Measurements from ENCODE around the gene PLCD1. TPM values are rescaled to one million over a fixed set of nuclear protein-coding genes. Genes with fewer than 3 reads are reported as not detected.
A peak's percentile ranks its signal among the peaks of the same experiment; 100 is the strongest.

Gene PLCD1
- total and polyA plus RNA-seq, 2 of the 13 experiments (the other 11 are each of a cell fraction or from before 2014, with no cell fraction given) = 10.1 to 12.4 TPM

GRCh38 chr3:37995652-37996641 lies 33.5 kb downstream of the PLCD1 start (continued):
- no peak for TF ChIP-seq ZNF512 (CRISPR knock-in tag; IDR thresholded peaks at IDR 0.05)
- TF ChIP-seq ELF1 (CRISPR knock-in tag; IDR thresholded peaks at IDR 0.05) = no peak
- TF ChIP-seq POGZ (CRISPR knock-in tag; IDR thresholded peaks at IDR 0.05) = no peak
- peak; percentile 35; the same call in 1 of the 2 replicates for TF ChIP-seq GATAD2A (CRISPR knock-in tag; IDR thresholded peaks at IDR 0.05)
- peak; percentile 41; the same call in 1 of the 2 replicates for TF ChIP-seq SAP130 (CRISPR knock-in tag; IDR thresholded peaks at IDR 0.05; ENCODE audit: low read depth)
- TF ChIP-seq ETV5 (CRISPR knock-in tag; IDR thresholded peaks at IDR 0.05; ENCODE audit: borderline replicate concordance) = peak; percentile 30; the same call in 1 of the 2 replicates
- no peak for TF ChIP-seq ZNF432 (CRISPR knock-in tag; IDR thresholded peaks at IDR 0.05; ENCODE audit: borderline replicate concordance)
- TF ChIP-seq ZNF780A (CRISPR knock-in tag; IDR thresholded peaks at IDR 0.05) = no peak
- TF ChIP-seq REPIN1 (CRISPR knock-in tag; IDR thresholded peaks at IDR 0.05; ENCODE audit: borderline replicate concordance, low read depth) = no peak
- no peak for TF ChIP-seq ZNF891 (CRISPR knock-in tag; IDR thresholded peaks at IDR 0.05)
- peak; percentile 16 for TF ChIP-seq TEAD3 (CRISPR knock-in tag; optimal IDR thresholded peaks at IDR 0.05; ENCODE audit: borderline replicate concordance)
- no peak for TF ChIP-seq CENPX (CRISPR knock-in tag; IDR thresholded peaks at IDR 0.05)
- TF ChIP-seq PAWR (CRISPR knock-in tag; IDR thresholded peaks at IDR 0.05; ENCODE audit: borderline replicate concordance) = no peak
- TF ChIP-seq JUND (CRISPR knock-in tag; IDR thresholded peaks at IDR 0.05) = no peak
- TF ChIP-seq PHF8 (CRISPR knock-in tag; IDR thresholded peaks at IDR 0.05) = no peak
- no peak for TF ChIP-seq MEIS2 (CRISPR knock-in tag; IDR thresholded peaks at IDR 0.05)
- no peak for TF ChIP-seq RNF219 (CRISPR knock-in tag; IDR thresholded peaks at IDR 0.05)
- TF ChIP-seq DRAP1 (CRISPR knock-in tag; IDR thresholded peaks at IDR 0.05) = no peak
- TF ChIP-seq UBTF (CRISPR knock-in tag; IDR thresholded peaks at IDR 0.05) = no peak
- peak; percentile 39; the same call in 1 of the 2 replicates for TF ChIP-seq MED1 (CRISPR knock-in tag; IDR thresholded peaks at IDR 0.05)
- TF ChIP-seq ZNF569 (CRISPR knock-in tag; IDR thresholded peaks at IDR 0.05; ENCODE audit: borderline replicate concordance) = no peak
- TF ChIP-seq STAG1 (CRISPR knock-in tag; IDR thresholded peaks at IDR 0.05) = peak; percentile 52
- TF ChIP-seq TAF15 (IDR thresholded peaks at IDR 0.05; ENCODE audit: low read depth, low read length, poor library complexity, severe bottlenecking) = no peak
- no peak for TF ChIP-seq PHB2 (IDR thresholded peaks at IDR 0.05; ENCODE audit: partially characterized antibody)

All from HepG2 (cell line).